Cortex of kidney (tissue), 1 donor: ENCODE results near the gene TESK2.
A peak's percentile ranks its signal among the peaks of the same experiment; 100 is the strongest.
"Not testable (repeated sequence)": the region's sequence is repeated elsewhere in the genome, so short reads cannot be mapped to it uniquely, and the experiment has no call there.

ENCODE experiments used
- DNase-seq: peaks from one replicate; lab custom pipeline; 2025; lab: John Stamatoyannopoulos, UW

Gene TESK2

DNA sequence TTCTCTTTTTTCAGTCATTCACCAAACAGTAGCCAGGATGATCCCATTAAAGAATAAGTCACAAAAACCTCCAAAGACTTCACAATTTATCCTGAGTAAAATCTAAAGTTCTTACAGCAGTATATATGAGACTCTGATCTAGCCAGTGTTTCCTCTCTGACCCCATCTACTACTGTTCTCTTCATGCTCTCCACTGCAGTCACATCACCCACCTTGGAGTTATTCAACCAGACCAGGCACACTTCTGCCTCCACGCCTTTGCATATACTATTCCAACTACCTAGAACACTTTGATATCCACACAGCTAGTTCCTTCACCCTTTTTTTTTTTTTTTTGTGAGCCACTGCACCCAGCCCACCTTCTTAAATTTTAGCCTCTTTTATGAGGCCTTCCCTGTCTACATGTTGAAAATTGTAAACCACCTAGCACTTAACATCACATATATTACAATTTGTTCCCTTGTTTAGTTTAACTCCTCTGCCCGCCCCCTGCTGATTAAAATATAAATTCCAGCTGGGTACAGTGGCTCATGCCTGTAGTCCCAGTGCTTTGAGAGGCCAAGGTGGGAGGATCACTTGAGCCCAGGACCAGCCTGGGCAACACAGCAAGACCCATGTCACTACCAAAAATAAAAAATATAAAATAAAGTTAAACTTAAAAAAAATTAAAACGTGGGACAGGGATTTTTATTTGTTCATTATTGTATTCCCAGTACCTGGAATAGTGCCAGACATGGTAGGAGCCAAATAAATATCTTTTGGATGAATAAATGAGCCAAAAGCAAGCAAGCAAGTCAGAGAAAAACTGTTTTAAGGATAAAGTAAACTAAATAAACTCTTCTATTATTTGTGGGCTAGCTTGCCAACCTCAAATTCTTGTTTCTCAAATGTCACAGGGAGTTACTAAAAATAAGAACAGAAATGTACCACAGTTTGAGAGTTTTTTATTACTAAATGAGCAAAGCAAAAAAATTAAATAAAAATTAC lies 115.6 kb downstream of the TESK2 start:
- DNase-seq: no peak

DNA sequence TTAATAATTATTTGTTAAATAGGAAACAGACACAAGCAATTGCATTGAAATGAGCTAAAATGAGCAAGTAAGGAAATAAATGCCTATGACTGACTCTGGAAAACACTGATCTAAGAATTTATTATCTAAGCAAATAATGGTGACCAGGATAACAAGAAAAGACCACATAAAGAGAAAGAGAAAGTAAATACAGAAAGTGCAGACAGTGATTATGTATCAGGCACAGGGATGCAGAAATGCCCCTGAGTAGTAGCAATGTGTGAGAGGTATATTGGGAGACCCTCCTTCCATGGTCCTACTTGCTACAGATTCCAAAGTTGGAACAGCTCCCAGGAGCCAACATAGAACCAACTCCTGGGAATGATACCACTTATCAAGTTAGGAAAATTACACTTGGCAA lies 117.4 kb downstream of the TESK2 start:
- no peak for DNase-seq

DNA sequence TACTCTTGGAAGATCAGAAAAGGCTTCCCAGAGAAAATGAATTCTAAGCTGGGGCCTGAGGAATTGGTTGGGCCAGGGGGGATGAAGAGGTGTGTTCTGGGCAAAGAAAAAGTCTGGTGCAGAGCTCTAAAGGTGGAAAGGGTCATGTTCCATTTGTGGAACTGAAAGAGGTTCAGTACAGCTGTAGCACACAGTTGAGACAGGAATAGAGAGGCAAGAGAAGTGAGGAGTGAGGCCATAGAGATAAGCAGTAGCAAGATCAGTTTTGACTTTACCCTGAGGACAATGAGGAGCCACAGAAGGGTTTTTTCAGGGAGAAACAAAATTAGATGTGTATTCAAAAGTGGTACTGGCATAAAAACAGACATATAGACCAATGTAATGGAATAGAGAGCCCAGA lies 120.4 kb downstream of the TESK2 start:
- DNase-seq: no peak

GRCh38 chr1:45365051-45365450 lies 125.9 kb downstream of the TESK2 start:
- no peak for DNase-seq

DNA sequence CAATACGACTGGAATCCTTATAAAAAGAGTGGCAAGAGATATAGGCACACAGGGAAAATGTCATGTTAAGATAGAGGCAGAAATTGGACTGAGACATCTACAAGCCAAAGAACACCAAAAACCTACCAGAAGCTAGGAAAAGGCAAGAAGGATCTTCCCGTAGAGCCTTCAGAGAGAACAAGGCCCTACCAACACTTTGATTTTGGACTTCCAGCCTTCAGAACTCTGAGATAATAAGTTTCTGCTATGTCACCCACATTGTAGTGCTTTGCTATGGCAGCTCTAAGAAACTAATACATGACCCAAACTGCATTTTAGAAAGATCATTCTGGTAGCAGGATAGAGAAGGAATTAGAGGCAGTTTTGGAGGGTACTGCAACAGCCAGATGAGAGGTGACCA lies 126.7 kb downstream of the TESK2 start:
- no peak for DNase-seq

DNA sequence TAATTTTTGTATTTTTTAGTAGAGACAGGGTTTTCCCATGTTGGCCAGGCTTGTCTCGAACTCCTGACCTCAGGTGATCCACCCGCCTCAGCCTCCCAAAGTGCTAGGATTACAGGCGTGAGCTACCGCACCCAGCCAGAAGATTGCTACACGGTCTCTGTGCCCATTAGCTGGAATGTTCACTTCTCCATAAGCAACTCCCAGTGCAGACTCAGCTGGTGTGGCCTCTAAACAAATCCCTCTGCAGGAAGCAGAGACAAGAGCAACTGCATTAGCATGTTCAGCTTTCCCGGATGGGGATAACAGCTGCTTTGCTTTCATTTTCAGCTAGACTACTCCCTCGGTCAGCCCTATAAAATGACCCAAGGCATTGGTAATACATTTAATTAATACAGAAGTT lies 130.0 kb downstream of the TESK2 start:
- not testable (repeated sequence) for DNase-seq

DNA sequence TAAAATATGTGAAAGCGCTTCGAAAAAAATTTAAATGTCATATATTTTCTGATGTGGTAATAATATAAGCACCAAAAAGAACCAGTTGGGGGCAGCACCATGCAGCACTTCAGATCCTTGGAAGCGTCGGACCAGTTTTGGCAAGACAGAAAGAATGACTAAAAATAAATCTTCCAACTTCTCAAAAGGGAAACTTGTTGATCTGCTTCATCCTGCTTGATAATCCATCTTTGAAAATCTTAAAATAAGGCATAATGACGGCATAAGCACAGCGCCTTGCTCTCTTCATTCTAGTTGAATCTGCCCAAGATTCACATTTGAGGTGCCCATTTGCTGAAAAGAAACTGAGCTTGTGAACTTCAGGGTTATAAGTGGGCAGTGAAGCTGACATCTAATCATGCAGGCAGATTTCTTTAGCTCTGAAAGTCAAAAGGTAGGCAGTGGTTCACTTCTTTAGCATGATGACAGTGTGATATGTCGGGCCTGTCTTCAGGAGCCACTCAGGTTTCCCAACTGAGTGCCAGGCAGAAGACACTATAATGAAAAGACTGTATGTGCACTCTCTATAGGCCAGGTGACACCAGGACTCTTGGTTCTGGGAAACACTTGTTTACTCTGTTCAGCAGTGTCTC lies 131.0 kb downstream of the TESK2 start:
- no peak for DNase-seq

GRCh38 chr1:45356186-45356585 lies 134.8 kb downstream of the TESK2 start:
- no peak for DNase-seq

DNA sequence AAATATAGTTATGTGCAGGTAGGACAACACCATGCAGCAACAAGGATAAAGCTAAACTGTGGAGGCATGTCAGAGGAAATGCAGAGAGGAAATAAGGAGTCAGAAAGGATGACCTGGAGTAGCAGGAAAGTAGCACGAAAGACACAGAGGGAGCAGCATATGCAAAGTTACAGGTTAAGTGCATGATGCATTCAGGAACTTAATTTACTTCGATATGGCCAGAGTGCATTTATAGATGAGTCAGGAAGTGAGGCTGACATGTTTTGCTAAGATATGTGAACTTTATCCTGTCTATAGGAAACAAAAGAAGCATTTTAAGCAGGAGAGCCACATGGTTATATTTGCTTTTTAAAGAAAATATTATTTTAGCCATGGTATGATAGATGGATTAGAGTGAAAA lies 135.3 kb downstream of the TESK2 start:
- no peak for DNase-seq

- DNase-seq: no peak
Observed at GRCh38 chr1:45354838-45355237, 136.1 kb downstream of the TESK2 start.

- DNase-seq: no peak
Observed at GRCh38 chr1:45353685-45354084, 137.3 kb downstream of the TESK2 start.

DNA sequence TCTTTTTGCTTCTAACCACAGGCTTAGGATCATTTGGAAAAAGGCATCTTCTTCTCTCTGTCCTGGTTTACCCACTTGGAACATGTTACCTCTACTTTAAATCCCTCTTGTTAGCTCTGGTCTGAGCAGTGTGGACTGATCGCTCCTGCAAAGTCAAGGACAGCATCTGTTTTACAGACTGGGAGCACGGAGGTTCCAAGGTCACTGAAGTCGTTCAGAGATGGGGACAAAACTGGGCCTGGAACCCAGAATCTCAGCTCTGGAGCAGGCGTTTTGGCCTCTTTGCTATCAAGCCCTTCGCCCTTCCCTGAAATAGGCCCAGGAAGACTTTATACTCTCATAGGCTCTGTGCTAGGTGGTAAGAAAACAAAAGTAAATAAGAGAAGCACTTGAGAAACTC lies 139.5 kb downstream of the TESK2 start:
- no peak for DNase-seq

- DNase-seq: no peak
Observed at GRCh38 chr1:45348966-45349677, 141.8 kb downstream of the TESK2 start.

GRCh38 chr1:45348609-45348965 lies 142.4 kb downstream of the TESK2 start:
- no peak for DNase-seq

GRCh38 chr1:45348020-45348419 lies 142.9 kb downstream of the TESK2 start:
- DNase-seq: no peak

DNA sequence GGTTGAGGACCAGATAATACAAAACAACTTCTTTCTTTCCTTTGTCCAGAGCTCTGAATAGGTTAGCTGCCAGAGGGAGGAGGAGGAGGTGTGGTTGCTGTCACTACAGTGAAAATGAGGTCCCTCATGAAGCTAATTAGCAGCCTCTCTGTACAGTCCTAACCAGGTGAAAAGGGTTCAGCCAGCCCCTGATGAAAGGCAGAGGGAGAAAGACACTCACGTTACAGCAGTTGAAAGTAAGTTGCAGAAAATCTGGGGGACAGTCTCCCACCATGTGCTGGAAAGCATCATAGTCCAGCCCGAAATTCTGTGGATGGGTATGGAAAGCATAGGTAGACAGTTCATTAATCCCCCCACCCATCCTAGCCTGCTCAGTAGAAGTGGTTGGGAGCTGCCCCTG lies 144.5 kb downstream of the TESK2 start:
- no peak for DNase-seq

DNA sequence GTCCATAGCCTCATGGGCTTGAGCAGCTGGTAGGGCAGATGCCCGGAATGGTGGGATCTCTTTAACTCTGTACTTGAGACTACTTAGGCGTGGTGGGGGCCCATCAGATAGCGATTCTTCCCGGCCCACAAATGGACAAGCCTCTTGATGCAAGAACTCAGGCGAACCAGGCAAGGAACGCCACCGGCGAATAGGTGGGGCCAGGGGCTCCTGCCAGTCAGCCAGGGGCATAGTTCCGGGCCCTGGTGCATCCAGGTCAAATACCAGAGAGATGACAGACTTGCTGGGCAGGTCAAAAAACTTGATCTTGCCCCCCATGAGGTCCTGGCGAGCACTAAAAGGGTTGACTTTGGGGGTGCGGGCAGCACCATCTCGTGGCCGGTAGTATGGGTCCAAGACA lies 145.9 kb downstream of the TESK2 start:
- no peak for DNase-seq

DNA sequence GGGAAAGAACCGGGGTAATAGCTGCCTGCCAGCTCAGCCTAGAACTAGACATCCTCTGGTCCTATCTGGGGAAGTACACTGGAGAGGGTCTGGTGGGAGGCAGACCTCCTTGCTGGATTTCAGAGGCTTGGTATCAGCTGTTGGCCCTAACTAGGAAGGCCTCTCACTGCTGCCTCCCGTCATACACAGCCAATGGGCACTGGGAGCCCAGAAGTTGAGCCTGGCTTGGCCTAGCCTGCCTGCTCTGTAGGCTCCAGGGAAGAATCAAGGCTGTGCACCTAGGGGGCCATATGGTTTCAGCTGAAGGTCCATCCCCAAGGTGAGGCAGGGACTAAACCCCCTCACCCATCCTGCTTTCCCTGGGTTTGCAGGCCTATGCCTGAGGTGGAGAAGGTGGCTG lies 146.5 kb downstream of the TESK2 start:
- no peak for DNase-seq

- no peak for DNase-seq
Observed at GRCh38 chr1:45340816-45341466, 150.0 kb downstream of the TESK2 start.

DNA sequence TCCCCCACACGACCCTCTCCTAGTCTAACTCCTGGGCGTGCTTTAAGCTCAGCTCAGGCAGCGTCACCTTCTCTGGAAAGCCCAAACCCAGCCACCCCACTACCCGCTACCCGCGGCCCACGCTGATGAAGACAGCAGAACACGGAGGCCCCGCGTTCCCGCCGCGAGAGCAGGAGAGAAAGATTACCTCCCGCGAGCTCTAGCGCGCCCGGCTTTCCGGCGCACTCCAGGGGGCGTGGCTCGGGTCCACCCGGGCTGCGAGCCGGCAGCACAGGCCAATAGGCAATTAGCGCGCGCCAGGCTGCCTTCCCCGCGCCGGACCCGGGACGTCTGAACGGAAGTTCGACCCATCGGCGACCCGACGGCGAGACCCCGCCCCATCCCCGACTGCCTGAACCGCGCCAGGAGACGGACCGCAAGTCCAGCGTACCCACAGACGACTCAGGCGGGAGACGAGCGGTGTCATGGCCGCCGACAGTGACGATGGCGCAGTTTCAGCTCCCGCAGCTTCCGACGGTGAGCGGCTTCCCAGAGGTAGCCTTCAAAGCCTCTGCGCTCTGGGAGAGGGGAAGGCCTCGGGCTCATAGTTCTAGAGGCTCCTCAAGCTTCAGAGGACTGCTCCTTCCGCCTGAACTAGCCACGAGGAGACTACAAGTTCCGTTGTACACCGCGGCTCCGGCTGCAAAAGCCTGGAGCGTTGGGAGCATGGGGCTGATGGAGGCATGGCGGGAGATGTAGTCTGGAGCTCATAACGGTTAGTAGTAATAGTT lies 151.0 kb downstream of the TESK2 start, which contains the start of the genes MUTYH and TOE1:
MUTYH (minus strand) TSS at position 652 of the 770 bp plus-strand sequence. CDS start 5,935 bp downstream, outside the sequence.
TOE1 (plus strand) TSS at position 382 of the 770 bp plus-strand sequence; CDS start at position 465, 83 bp downstream.
- peak; percentile 52 for DNase-seq

DNA sequence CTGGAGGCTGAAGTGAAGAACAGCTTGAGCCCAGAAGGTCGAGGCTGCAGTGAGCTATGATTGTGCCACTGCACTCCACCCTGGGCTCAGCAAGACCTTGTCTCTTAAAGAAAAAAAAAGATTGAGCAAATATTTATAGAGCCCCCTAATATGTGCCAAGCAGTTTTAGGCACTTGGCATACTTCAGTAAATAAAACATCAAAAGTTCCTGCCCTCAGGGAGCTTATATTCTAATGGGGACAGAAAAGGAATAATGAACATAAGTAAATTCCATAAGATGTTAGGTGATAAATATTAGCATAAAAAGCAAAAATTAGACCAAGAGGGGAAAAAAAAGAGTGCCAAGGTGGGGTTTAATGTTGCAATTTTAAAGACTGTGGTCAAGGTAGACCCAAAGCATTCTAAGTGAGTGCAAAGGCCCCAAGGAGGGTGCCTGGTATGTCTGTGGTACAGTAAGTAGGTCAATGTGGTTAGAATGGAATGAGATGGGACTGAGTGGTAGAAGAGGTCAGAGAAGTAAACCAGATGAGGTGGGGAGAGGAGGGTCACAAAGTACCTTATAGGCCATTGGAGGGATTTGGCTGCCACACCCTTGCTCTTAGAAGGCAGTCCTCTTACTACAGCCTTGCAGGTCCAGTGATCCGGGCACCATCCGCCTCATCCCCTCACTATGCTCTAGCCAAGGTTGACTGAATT lies 153.2 kb downstream of the TESK2 start:
- DNase-seq: no peak
